Stomach (tissue), 9 donors: ENCODE measurements around the gene CELSR1. TPM values are rescaled to one million over a fixed set of nuclear protein-coding genes. Genes with fewer than 3 reads are reported as not detected.

Experiments
- DNase-seq, 2 donors: peaks; one replicate each; pipeline versions ENCODE4 v3.0.0 to v3.0.0-alpha.2; 2013 to 2019
- H3K27ac ChIP-seq, 5 donors: fragments of 200-600 bp in 4 of 5; sonication (generic) in 4 of 5; one replicate each; pipeline ENCODE4 v1.5.1; 2013 to 2019; ENCODE audit warnings: mild to moderate bottlenecking in 1 of 5, moderate library complexity in 1 of 5
- H3K27me3 ChIP-seq, 3 donors: fragments of 200-600 bp; sonication (generic); one replicate each; pipeline ENCODE4 v1.5.1; 2017 to 2019; ENCODE audit warnings: mixed run types in 1 of 3
- H3K36me3 ChIP-seq, 4 donors: fragments of 200-600 bp; sonication (generic); 1 replicate in 3 of 4; 2 replicates in 1 of 4; pipeline ENCODE4 v1.5.1; 2016 to 2019
- H3K4me1 ChIP-seq, 4 donors: fragments of 200-600 bp; sonication (generic); one replicate each; pipeline ENCODE4 v1.5.1; 2016 to 2019
- H3K4me3 ChIP-seq, 4 donors: fragments of 200-600 bp; sonication (generic) in 3 of 4; one replicate each; pipeline ENCODE4 v1.5.1; 2016 to 2019; ENCODE audit warnings: mild to moderate bottlenecking in 1 of 4
- H3K9me3 ChIP-seq, 4 donors: fragments of 200-600 bp; sonication (generic); one replicate each; pipeline ENCODE4 v1.5.1; 2016 to 2019
- CTCF ChIP-seq, 7 experiments: fragments of 450-650 bp in 4 of 7; fragments of 200-600 bp in 3 of 7; sonication (generic) in 3 of 7; IDR thresholded peaks; one replicate each; pipeline ENCODE4 v1.5.1; 2016 to 2019; ENCODE audit warnings: antibody characterized with exemption in 7 of 7, control low read depth in 2 of 7, mild to moderate bottlenecking in 1 of 7
- EP300 ChIP-seq: sonication (generic); formaldehyde crosslinking; IDR thresholded peaks from one replicate; pipeline ENCODE4 v1.6.1; 2017; ENCODE audit warnings: antibody characterized with exemption
- POLR2A ChIP-seq, 4 donors: fragments of 450-650 bp; IDR thresholded peaks; one replicate each; pipeline ENCODE4 v1.6.1; 2016; ENCODE audit warnings: antibody characterized with exemption in 4 of 4, control low read depth in 2 of 4, mild to moderate bottlenecking in 1 of 4, moderate library complexity in 1 of 4
- POLR2AphosphoS5 ChIP-seq, 3 donors: sonication (generic); formaldehyde crosslinking; IDR thresholded peaks; one replicate each; pipeline ENCODE4 v1.6.1; 2016; ENCODE audit warnings: antibody characterized with exemption in 3 of 3
- WGBS, 5 donors: extraction: QIAGEN DNeasy Blood & Tissue Kit in 3 of 5; methylation state at CpG; one replicate each; pipeline versions ENCODE4 v1.1.5 to v1.1.7; 2013 to 2018; 5-methylcytosine and 5-hydroxymethylcytosine counted together
- intact Hi-C: fragments of 100-400 bp; cut with DNase I; formaldehyde crosslinking; loops from one replicate; pipeline ENCODE4 v1.15.1; 2023; ENCODE audit warnings: low total_unique reads
- polyA plus RNA-seq, 3 donors: library from polyadenylated mRNA; stranded (reverse); fragments of 200-250 nt; gene quantifications; one replicate each; pipeline ENCODE4 v1.2.3, GENCODE V29; 2013
- total RNA-seq, 5 donors: library from RNA; depleted of rRNA; stranded (reverse); fragments of >200 nt; gene quantifications; one replicate each; pipeline versions ENCODE4 v1.1.0 to v1.2.3, GENCODE V29; 2014 to 2016
- donor health status: healthy with polysubstance abuse.
- donor health status: Bipolar disorder and iron deficiency.
- donor health status: healthy.

The CELSR1 gene
- total and polyA plus RNA-seq, 8 donors, result 0.29 to 78.2 (median 13.4) TPM

DNA sequence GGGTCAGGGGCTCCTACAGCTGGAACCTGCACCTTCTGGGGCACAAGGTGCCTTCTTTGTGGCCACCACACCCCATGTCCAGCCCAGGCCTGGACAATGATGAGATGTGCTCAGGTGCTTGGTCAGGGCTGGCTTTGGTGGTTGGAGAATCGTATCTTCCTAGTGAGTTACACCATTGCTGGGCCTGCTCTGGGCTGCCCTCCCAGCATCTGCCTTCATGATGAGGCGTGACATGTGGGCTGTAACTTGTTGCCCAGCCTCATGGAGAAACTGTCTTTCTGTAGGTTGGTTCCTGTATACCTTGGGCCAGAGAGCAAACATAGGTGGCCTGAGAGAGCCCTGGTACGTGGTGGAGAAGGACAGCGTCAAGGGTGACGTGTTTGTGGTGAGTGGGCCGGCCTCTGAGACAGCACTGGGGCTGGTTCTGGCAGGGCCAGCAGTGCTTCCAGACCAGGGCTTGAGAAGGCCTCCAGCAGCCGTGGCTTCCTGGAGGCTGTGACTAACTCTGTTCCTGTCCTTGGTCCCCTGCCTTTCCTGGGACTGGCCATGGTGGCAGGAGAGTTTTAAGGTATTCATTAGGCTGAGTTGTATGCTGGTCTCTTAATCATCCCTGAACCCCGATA is 183.8 kb downstream of the CELSR1 start:
- Histone ChIP-seq H3K27ac (peak overlapping the region in 4 of 5 donors; percentile 14 to 34 (median 22)), H3K4me3 (no peak overlapping the region), H3K9me3 (no peaks in the 10 kb centered on the region), H3K36me3 (peaks cover 71 to 100% (median 100%) of the 10 kb centered on the region in 4 donors), H3K4me1 (peaks cover 4 to 13% (median 9%) of the 10 kb centered on the region in 4 donors), H3K27me3 (no peaks in the 10 kb centered on the region)
- 63 to 87% (median 74%) methylated on average over 7 to 8 of the region's 8 CpGs for WGBS, 5 donors
- peak in 1 of 2 donors; percentile 49 for DNase-seq
- intact Hi-C loops, result no loop called here
- TF ChIP-seq CTCF (IDR thresholded peaks at IDR 0.05), result no peak
- TF ChIP-seq POLR2AphosphoS5 (IDR thresholded peaks at IDR 0.05), result no peak
- TF ChIP-seq POLR2A (IDR thresholded peaks at IDR 0.05), result no peak
- TF ChIP-seq EP300, result no peak

- DNase-seq, result peak in 1 of 2 donors; percentile 74
- Histone ChIP-seq H3K4me3 (no peak overlapping the region), H3K27me3 (no peaks in the 10 kb centered on the region), H3K36me3 (peaks cover 78 to 100% (median 100%) of the 10 kb centered on the region in 4 donors), H3K27ac (peak overlapping the region in 4 of 5 donors; percentile 14 to 34 (median 22)), H3K4me1 (peaks cover 4 to 13% (median 9%) of the 10 kb centered on the region in 4 donors), H3K9me3 (no peaks in the 10 kb centered on the region)
- intact Hi-C loops, result no loop called here
- 74 to 83% (median 78%) methylated on average over 16 to 20 of the region's 20 CpGs for whole genome bisulfite sequencing, 5 donors
- TF ChIP-seq CTCF (IDR thresholded peaks at IDR 0.05) (no peak), POLR2AphosphoS5 (IDR thresholded peaks at IDR 0.05) (peak in 1 of 3 donors; percentile 12)
These were observed 184.6 kb downstream of the CELSR1 start for GRCh38 chr22:46352691-46353386.

GRCh38 chr22:46352276-46352675 is 185.1 kb downstream of the CELSR1 start:
- intact Hi-C loops, result no loop called here
- WGBS, 5 donors, result 87 to 92% (median 91%) methylated on average over 10 of the region's 10 CpGs
- Histone ChIP-seq H3K27ac (no peak overlapping the region), H3K27me3 (no peaks in the 10 kb centered on the region), H3K36me3 (peaks cover 84 to 100% (median 100%) of the 10 kb centered on the region in 4 donors), H3K9me3 (no peaks in the 10 kb centered on the region), H3K4me3 (no peak overlapping the region), H3K4me1 (peaks cover 4 to 13% (median 9%) of the 10 kb centered on the region in 4 donors)
- no peak for TF ChIP-seq POLR2AphosphoS5 (IDR thresholded peaks at IDR 0.05)
- no peak for TF ChIP-seq POLR2A (IDR thresholded peaks at IDR 0.05)
- TF ChIP-seq EP300, result no peak
- TF ChIP-seq CTCF (IDR thresholded peaks at IDR 0.05), result no peak
- no peak for DNase-seq

DNA sequence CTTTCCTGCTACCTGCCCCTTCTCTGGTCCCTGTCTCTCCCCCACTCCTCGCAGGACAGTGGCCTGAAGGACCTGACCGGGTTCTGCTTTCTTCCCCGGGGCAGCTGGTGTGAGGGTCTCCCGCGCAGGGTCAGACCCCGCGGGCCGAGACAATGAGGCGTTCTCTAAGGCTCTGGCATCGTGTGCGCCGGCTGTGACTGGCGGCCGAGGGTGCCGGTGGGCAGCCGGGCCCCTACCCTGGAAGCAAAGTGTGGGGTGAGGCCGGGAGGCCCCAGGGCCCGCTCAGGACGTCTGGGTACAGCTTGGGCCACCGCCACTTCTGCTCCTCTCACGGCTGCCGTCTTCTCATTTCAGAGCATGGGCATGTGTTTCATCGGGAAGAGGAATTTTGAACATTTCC is 185.7 kb downstream of the CELSR1 start:
- H3K4me1 ChIP-seq, result peaks cover 4 to 14% (median 11%) of the 10 kb centered on the region in 4 donors
- H3K27me3 ChIP-seq, result no peaks in the 10 kb centered on the region
- no peaks in the 10 kb centered on the region for H3K9me3 ChIP-seq
- H3K36me3 ChIP-seq, result peaks cover 84 to 100% (median 100%) of the 10 kb centered on the region in 4 donors
- no peak overlapping the region for H3K4me3 ChIP-seq
- H3K27ac ChIP-seq, result no peak overlapping the region
- no peak for TF ChIP-seq POLR2AphosphoS5 (IDR thresholded peaks at IDR 0.05)
- TF ChIP-seq CTCF (IDR thresholded peaks at IDR 0.05), result no peak
- TF ChIP-seq POLR2A (IDR thresholded peaks at IDR 0.05), result no peak
- no peak for TF ChIP-seq EP300
- no peak for DNase-seq
- intact Hi-C loops, result no loop called here
- WGBS, 5 donors, result 90 to 95% (median 93%) methylated on average over 18 to 23 of the region's 23 CpGs
